ENCODE data around the gene NAP1L4.

- TF ChIP-seq CTCF (IDR thresholded peaks at IDR 0.05), result no peak
- TF ChIP-seq ZFX (IDR thresholded peaks at IDR 0.05; ENCODE audit: borderline replicate concordance), result no peak
These were observed 51.8 kb downstream of the NAP1L4 start for GRCh38 chr11:2940147-2940920.

Data from 22Rv1 (cell line).